Endothelial cell (in vitro differentiated cells): ENCODE data around the gene HIVEP3. TPM values are rescaled to one million over a fixed set of nuclear protein-coding genes. Genes with fewer than 3 reads are reported as not detected.

Experiments used
- DNase-seq: peaks from one replicate; pipeline ENCODE4 v3.0.0; 2021; ENCODE audit warnings: low spot score
- H3K27ac Mint-ChIP-seq: one replicate; pipeline ENCODE4 v1.8.0; 2021; ENCODE audit warnings: mixed read lengths, inconsistent platforms; ENCODE audit not compliant: unreplicated experiment
- H3K27me3 Mint-ChIP-seq: one replicate; pipeline ENCODE4 v1.8.0; 2021; ENCODE audit warnings: mild to moderate bottlenecking, moderate library complexity, mixed read lengths, inconsistent platforms; ENCODE audit not compliant: unreplicated experiment
- H3K36me3 Mint-ChIP-seq: one replicate; pipeline ENCODE4 v1.8.0; 2021; ENCODE audit warnings: mild to moderate bottlenecking, low read depth, mixed read lengths, inconsistent platforms; ENCODE audit not compliant: unreplicated experiment
- H3K4me1 Mint-ChIP-seq: one replicate; pipeline ENCODE4 v1.8.0; 2021; ENCODE audit warnings: mild to moderate bottlenecking, mixed read lengths, inconsistent platforms; ENCODE audit not compliant: unreplicated experiment
- H3K4me3 Mint-ChIP-seq: one replicate; pipeline ENCODE4 v1.8.0; 2021; ENCODE audit warnings: mild to moderate bottlenecking, mixed read lengths, inconsistent platforms; ENCODE audit not compliant: unreplicated experiment
- H3K9me3 Mint-ChIP-seq: one replicate; pipeline ENCODE4 v1.8.0; 2021; ENCODE audit warnings: mixed read lengths, inconsistent platforms; ENCODE audit not compliant: unreplicated experiment
- CTCF ChIP-seq: fragments of 200-600 bp; sonication (generic); IDR thresholded peaks from one replicate; pipeline ENCODE4 v1.5.0; 2021; ENCODE audit warnings: antibody characterized with exemption; ENCODE audit not compliant: unreplicated experiment
- total RNA-seq: library from RNA; stranded (reverse); fragmentation: NEBNext Ultra II Directional; extraction: Animal tissue kit (Norgen Biotek cat#: 25700); gene quantifications from one replicate; pipeline ENCODE4 v1.2.1, GENCODE V29; 2021; ENCODE audit not compliant: unreplicated experiment

HIVEP3 gene
- total RNA-seq, 1 donor from 2014 or later, result 8.9 TPM

GRCh38 chr1:41479000-41479807, 439.5 kb downstream of the HIVEP3 start:
- Mint-ChIP-seq H3K27me3 (peaks cover 15% of the 10 kb centered on the region), H3K4me3 (no peak overlapping the region), H3K4me1 (peaks cover 31% of the 10 kb centered on the region), H3K36me3 (no peaks in the 10 kb centered on the region), H3K27ac (no peak overlapping the region), H3K9me3 (no peaks in the 10 kb centered on the region)
- no peak for TF ChIP-seq CTCF
- no peak for DNase-seq

- H3K4me3 Mint-ChIP-seq, result no peak overlapping the region
- peaks cover 31% of the 10 kb centered on the region for H3K4me1 Mint-ChIP-seq
- TF ChIP-seq CTCF, result no peak
- H3K27me3 Mint-ChIP-seq, result peaks cover 14% of the 10 kb centered on the region
- no peak overlapping the region for H3K27ac Mint-ChIP-seq
- H3K36me3 Mint-ChIP-seq, result no peaks in the 10 kb centered on the region
- no peak for DNase-seq
- H3K9me3 Mint-ChIP-seq, result no peaks in the 10 kb centered on the region
Measured at GRCh38 chr1:41478118-41478748, 440.5 kb downstream of the HIVEP3 start.

GRCh38 chr1:41476807-41477361, 441.8 kb downstream of the HIVEP3 start:
- Mint-ChIP-seq H3K36me3 (no peaks in the 10 kb centered on the region), H3K4me3 (no peak overlapping the region), H3K27ac (no peak overlapping the region), H3K9me3 (no peaks in the 10 kb centered on the region), H3K4me1 (peaks cover 26% of the 10 kb centered on the region), H3K27me3 (peaks cover 9% of the 10 kb centered on the region)
- no peak for DNase-seq
- TF ChIP-seq CTCF, result no peak

- DNase-seq, result no peak
- H3K27ac Mint-ChIP-seq, result peak overlapping the region; percentile 48
- H3K9me3 Mint-ChIP-seq, result no peaks in the 10 kb centered on the region
- peaks cover 9% of the 10 kb centered on the region for H3K27me3 Mint-ChIP-seq
- TF ChIP-seq CTCF, result no peak
- peaks cover 26% of the 10 kb centered on the region for H3K4me1 Mint-ChIP-seq
- no peaks in the 10 kb centered on the region for H3K36me3 Mint-ChIP-seq
- H3K4me3 Mint-ChIP-seq, result no peak overlapping the region
Measured at GRCh38 chr1:41475859-41476567, 442.7 kb downstream of the HIVEP3 start.
